HG03066 (cell line): Measurements from ENCODE around the gene FMC1.
"Not testable (repeated sequence)": the region's sequence is repeated elsewhere in the genome, so short reads cannot be mapped to it uniquely, and the experiment has no call there.

ENCODE experiments used
- ATAC-seq: cut with Tn5 transposase; IDR thresholded peaks from one replicate; pipeline ENCODE4 v1.9.1; 2021; ENCODE audit warnings: low read depth; ENCODE audit not compliant: unreplicated experiment

The FMC1 gene, protein sequence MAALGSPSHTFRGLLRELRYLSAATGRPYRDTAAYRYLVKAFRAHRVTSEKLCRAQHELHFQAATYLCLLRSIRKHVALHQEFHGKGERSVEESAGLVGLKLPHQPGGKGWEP

DNA sequence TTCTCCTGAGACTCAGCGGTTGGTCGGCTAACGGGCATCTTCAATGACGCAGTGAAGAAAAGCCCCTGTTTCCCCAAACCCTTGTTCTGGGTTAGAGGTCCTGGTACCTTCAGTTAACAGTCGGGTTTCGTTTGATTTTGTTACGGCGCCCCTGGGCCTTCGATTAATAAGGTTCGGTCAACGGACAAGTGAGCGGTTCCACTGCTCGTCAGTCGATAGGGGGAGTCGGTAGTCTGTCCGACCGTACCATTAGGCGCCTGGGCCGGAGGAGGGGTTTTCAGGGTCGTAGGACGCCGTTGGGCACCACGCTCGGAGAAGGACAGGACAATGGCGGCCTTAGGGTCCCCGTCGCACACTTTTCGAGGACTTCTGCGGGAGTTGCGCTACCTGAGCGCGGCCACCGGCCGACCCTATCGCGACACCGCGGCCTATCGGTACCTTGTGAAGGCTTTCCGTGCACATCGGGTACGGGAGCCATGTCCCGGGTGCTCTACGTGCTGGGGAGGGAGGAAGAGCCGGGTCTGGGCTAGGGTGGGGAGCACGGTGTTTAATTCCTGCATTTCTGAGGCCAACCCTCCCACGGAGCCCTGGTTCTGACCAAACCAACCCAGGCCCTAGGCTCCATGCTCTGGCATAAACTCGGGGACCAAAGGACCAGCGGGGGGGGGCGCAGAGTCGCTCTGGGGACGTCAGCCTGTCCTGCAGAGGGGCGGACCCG lies at the start of gene FMC1:
Gene FMC1 (plus strand): TSS at position 280 of the 718 bp plus-strand sequence. CDS start 48 bp downstream, at position 328.
- peak; percentile 60 for ATAC-seq

DNA sequence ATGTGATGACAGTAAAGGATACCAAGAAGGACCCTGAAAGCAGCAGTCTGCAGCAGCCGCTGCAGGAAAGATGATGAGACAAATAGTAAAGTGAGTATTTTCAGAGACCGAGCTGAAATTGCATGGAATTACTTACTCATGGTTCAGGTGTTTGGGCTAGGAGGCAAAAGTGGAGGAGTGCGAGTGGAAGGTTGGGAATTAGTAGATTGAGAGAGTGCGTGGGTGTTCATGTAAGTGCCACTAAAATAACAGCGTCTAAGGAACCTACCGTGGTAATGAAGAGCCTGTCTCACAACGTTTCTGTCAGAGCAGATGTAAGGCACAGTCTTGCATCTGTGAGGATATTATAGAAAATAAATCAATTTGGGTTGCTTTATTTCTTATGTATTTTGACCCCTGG lies 48.3 kb upstream of the FMC1 start:
- ATAC-seq = no peak

DNA sequence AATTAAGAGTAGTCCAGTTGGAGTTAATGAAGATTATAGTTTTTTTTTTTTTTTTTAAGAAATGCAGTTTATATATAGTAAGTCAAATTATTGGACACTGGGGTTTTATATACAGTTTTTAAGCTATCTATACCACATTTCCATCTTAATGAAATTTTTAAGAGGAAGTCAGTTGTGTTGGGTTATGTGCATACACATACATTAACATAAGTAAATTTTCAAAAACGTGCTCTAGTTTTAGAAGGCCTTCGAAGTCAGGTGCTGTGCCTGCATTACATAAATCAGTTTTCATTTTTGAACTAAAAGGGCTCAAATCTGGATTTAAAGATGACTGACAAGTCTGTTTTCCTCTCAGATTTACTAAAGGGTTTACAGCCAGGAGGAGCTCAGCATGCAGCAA lies 47.6 kb upstream of the FMC1 start:
- no peak for ATAC-seq

DNA sequence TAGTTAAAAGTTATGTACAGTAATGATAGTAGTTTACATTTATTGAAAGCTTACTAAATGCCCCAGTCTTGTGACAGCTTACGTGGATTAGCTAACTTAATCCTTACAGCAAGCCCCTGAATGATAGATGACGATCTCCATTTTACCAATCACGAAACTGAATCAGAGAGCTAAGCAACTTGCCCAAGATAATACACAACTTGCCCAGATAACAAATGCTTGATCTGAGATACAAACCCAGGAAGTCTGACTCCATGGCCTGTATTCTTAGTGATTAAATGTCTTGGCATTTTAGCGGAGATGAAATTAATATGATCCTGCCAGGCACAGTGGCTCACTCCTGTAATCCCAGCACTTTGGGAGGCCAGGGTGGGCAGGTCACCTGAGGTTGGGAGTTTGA lies 46.9 kb upstream of the FMC1 start:
- ATAC-seq = no peak

DNA sequence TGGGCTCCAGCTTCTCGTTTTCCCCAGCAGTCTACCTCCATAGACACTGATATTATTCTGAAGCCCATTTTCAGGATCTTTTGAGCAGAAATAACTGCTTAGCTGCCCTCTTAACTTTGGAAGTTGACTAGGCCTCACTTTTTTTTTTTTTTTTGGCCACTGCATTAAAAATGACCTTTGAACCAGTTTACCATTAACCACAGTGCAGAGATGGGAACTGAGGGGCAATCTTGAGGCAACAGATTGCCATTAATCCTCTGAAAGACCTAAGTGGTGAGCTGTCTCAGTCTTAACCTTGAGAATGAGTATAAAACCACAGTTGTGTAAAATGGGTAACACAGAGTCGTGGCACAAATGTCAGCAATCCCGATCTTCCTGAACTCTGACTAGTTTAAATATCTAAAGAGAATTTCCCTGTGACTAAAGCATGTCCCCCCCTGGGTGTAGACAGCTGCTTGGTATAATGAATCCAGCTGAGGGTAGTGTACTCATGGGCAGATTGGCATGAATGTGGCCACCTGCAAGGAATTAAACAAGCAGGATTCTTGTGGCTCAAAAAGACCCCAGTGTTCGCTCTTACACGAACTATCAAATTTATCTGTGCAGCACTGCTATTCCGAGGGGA lies 46.1 kb upstream of the FMC1 start:
- ATAC-seq = no peak

DNA sequence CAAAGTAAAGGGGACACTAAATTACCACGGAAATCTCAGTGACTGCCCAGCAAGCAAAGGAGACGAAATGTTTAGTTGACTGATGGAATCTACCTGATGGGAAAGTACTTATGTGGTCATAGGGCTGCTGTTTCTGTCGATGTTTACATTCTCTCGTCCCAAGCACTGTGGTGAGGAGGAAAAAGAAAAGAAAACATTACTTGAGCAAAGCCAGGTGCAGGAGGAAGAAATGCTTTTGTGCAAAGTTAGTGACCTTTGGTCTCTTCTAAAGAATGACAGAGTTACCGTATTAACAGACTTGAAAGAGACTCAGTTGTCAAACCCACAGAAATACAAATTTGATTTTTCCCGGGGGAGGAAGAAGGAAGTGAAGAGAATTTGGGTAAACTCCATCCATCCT lies 43.3 kb upstream of the FMC1 start:
- ATAC-seq = no peak

DNA sequence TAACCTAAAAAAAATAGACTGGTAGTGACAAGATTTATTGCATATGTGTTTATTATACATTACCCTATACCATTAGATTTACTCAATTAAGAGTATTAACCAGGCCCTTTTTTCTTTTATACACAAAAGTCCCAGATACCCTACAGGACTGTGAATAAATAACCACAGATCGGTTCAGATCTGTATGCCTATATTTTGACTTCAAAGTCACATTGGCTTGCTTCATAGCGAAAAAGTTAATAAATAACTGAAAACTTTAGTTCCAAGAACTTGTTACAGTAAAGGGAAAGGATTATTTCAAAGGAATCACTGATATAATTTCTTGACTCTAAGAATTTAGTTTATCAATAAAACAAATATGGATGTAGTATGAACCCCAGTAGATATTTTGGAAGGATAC lies 41.8 kb upstream of the FMC1 start:
- ATAC-seq = no peak

DNA sequence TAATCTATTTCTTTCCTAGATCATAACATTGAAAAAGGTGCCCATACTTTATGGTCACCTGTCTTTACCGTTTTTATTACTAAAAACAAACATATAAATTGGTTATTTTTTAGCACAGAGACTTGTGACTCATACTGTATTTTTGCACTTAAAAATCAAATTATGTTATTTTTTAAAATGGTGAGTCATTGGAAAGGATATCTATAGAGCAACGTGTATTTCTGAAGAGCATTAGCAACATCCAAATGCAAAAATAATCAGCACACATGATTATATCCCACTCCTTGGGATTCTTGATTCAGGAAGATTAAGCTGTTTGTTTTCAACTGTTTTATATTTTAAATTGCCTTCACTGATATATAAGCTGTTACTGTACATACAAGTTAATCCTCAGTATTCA lies 40.7 kb upstream of the FMC1 start:
- ATAC-seq = no peak

DNA sequence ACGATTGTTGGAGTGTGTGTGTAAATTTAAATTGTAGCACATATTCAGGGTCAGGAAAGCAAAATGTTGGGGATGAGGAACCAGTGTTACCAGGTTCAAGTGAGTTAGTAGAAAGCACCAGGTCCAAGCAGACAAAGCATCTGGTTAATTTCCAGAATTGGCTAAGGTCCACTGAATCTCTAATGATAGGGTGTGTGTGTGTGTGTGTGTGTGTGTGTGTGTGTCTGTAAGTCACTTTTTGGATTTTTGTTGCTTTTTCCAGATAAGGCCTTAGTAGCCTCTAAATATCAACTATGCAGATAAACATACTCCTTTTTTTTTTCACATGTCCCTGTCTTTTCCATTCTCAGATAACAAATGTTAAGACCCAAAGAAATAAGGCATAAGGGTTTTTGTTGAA lies 36.6 kb upstream of the FMC1 start:
- ATAC-seq = no peak

DNA sequence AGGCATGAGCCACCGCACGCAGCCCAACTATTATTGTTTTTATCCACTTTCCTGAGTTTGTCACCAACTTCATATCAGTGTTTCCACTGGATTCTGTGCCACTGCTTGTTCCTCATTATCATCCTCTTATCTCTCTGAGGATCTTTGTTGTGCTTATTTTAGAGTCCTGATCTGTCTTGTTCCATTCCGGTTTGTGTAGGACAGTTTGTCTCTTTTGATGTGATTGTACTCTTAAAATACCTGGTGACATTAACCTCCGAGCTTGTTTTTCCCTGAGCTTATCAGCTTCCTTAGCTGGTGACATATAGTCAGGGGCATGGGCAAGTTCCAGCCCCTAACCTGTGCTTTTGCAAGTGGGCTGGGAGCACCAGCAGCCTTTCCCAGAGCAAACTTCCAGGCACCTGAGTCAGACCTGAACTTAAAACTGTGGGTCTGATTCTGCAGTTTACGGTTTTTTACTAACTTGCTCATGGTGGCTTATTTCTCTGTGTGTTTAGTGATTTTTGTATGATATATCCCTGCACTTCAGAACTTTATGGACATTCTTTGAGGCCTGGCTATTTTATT lies 23.1 kb upstream of the FMC1 start:
- no peak for ATAC-seq

DNA sequence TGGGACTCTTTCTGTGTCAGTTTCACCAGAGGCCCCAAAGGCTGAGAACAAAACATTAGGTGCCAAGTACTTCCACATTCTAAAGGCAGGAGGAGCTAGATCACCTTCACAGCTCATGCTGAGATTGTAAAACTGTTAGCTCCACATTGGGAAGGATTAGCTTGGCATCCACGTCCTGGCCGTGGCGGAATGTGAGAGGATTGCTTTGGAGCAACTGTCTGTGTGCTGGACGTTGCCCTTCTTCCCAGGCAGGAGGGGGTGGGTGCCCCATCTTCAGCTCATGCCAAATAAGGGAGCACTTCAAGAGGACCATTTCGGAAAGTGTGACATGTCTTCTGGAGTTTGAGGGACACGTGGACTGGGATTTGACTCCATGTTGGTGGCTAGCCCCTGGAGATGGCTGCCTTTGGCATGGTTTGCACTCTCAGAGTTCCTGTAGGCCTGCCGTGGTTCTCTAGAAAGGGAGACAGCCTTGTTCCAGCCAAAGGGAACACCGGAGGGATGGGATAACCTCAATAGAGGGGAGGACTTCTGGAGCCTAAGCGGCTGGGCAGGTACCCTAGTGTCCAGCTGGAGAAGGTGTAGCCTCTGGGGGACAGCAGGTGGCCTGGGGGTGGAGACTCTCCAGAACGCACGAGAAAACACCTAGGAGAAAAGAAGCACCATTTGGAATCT lies 19.9 kb upstream of the FMC1 start:
- ATAC-seq = no peak

DNA sequence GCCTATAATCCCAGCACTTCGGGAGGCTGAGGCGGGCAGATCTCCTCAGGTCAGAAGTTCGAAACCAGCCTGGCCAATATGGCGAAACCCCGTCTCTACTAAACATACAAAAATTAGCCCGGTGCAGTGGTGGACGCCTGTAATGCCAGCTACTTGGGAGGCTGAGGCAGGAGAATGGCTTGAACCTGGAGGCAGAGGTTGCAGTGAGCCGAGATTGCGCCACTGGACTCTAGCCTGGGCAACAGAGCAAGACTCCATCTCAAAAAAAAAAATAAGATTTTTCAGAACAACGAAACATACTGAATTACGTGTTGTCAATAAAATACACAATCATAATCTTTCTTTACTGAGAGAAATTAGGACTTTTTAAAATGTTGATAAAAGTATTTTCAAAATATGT lies 16.4 kb upstream of the FMC1 start:
- ATAC-seq = not testable (repeated sequence)

DNA sequence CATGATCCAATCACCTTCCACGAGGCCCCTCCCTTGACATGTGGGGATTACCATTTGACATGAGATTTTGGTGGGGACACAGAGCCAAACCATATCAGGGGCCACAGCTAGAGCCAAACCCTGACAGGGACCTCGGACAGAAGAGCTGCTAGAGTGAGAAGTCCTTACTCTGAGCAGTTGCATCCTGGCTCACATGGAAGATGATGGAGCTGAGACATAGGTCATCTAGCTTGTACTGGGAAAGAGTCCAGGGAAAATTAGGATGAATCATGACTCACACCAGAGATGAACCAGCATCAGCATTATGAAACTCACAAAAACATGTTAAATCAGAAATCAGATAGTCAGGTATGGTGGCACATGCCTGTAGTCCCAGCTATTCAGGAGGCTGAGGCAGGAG lies 12.8 kb upstream of the FMC1 start:
- ATAC-seq = no peak

DNA sequence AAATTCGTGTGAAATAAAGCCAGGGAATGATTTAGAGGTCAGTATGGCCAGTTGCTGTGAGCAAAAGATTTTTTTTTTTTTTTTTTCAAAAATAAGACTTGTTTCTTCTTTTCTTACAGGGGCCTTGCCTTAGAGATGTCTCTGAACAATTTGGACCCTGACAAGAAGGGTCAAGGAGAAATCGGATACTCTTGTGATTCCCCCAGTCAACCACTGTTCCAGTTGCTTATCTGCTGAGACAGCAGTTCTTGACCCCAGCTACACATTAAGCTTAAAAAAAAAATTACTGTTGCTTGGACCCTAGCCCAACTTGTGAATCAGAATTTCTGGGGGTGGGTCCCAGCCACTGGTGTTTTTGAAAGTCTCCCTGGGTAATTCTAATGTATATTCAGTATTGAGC lies 12.0 kb upstream of the FMC1 start:
- no peak for ATAC-seq

DNA sequence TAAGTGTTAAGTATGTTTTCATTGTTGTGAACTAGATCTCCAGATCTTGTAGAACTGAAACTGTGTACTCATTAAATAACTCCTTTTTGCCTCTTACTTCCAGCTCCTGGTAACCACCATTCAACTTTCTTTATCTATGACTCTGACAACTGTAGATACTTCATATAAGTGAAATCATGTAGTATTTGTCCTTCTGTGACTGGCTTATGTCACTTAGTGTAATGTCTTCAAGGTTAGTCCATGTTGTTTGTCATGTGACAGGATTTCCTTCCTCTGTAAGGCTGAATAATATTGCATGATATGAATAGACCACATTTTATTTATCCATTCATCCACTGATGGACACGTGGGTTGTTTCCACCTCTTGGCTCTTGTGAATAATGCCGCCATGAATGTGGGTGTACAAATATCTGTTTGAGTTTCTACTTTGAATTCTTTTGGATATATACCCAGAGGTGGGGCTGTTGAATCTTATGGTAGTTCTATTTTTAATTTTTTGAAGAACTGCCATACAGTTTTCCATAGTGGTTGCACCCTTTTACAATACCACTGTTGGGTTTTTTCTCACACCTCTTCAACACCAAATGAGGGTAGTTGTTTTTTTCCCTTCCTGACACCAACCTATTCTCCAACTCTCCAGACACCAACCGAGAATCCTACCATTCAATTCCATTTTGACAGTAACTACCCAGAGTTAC lies 10.7 kb upstream of the FMC1 start:
- no peak for ATAC-seq

DNA sequence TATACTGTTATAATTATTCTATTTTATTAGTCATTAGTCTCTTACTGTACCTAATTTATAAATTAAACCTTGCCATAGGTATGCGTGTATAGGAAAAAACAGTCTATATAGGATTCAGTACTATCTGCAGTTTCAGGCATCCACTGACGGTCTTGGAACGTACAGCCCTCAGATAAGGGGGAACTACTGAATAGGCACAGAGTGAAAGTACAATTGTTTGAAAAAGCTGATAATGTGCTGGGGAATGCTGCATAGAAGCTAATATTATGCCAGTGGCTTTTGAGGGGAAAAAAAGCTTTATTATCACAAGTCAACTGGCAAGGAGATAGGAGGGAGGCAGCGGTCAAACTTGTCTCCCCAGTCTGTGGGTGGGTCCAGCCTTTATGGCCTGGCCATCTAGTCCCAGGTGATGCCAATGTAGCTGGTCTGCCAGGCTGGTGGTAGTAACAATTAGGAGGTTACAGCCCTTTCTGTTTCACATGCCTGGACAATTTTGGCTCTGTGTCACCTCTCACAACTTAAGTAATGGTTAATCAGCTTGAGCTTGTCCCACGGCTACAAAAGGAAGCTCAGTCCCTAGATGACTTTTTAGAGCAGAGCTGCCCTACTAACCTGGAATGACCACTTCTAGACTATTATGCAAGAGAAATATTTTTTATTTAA lies 8.3 kb upstream of the FMC1 start:
- no peak for ATAC-seq

DNA sequence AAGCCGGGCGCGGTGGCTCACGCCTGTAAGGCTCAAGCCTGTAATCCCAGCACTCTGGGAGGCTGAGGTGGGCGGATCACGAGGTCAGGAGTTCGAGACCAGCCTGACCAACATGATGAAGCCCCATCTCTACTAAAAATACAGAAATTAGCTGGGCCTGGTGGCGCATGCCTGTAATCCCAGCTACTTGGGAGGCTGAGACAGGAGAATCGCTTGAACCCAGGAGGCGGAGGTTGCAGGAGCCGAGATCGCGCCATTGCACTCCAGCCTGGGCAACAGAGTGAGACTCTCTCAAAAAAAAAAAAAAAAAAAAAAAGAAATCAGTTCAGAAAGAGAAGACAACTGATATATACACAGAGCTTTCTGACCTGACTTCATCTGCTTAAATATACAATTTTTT lies 7.7 kb upstream of the FMC1 start:
- not testable (repeated sequence) for ATAC-seq

DNA sequence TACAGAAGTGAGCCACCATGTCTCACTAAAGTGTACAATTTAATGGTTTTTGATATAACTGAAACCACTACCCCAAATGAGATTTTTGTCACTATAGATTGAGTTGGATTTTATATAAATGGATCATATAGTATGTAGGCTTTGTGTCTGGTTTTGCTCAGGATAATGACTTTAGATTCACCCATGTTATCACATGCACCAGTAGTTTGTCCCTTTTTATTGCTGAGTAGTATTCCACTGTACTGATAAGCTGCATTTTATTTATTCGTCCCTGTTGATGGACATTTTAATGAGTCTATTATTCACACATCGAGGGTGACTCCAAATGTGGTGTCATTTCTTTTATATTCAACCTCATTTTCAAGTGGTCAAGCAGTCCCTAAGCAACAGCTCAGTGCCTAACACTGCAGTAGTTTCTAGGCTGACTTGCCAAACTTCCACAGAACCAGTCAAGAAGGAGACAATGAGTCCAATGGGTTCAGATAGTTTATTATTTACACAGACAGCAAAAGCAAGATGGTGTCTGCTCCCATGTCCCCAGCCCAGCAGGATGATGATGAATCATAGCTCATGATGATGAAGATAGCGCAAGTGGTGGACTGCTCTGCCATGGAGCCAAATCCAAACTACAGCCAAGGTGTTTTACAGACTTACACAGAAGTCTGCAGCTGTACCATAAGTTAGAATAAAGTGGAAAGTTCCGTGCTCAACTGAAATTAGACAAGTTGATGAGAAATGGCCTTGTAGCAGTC lies 6.6 kb upstream of the FMC1 start:
- ATAC-seq = no peak

DNA sequence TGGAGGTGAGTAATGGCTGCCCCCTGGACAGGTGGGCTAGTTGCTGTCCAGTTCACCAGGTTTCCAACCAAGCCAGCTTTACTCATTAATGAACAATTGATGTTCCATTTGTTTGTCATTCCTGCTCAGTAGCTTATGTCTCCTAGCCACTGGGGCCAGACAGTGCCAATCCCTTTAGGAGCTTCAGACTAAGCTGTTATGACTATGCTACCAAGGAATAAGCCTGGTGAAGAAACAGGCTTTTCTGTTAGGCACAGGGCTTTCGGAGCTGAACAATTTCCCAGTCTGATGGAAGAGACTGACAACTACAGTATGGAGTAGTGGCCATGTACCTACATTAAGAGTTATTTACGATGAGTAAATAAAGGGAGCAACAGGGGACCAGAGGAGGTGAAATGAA lies 2.1 kb upstream of the FMC1 start:
- no peak for ATAC-seq

DNA sequence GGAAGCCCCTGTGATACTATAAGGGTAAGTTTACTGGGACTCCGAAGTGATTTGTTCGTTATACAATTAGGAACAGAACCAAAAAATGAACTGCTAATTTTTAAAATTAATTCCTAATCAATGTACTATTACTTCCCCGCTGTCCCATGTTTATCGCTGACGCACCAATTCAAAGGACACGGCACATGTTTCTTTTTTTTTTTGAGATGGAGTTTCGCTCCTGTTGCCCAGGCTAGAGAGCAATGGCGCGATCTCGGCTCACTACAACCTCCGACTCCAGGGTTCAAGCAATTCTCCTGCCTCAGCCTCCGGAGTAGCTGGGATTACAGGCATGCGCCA lies 1.5 kb upstream of the FMC1 start:
- no peak for ATAC-seq
